GM12875 (cell line): ENCODE measurements around the gene CPA1.

Experiments
- H3K4me3 ChIP-seq: one replicate; pipeline ENCODE4 v1.5.1; 2011; ENCODE audit warnings: low read depth, low read length, control low read depth
- CTCF ChIP-seq: IDR thresholded peaks from 2 replicates; pipeline ENCODE4 v1.5.1; 2011; ENCODE audit warnings: low read depth, mild to moderate bottlenecking, control low read depth, inconsistent platforms, low read length, moderate library complexity, borderline replicate concordance; ENCODE audit not compliant: insufficient read depth

The CPA1 gene

GRCh38 chr7:130356876-130357611 is 23.2 kb upstream of the CPA1 start:
- TF ChIP-seq CTCF: no peak
- no peak overlapping the region for H3K4me3 ChIP-seq

GRCh38 chr7:130358471-130358870 is 21.8 kb upstream of the CPA1 start:
- no peak for TF ChIP-seq CTCF
- no peak overlapping the region for H3K4me3 ChIP-seq

GRCh38 chr7:130359276-130359857 is 20.9 kb upstream of the CPA1 start:
- no peak for TF ChIP-seq CTCF
- H3K4me3 ChIP-seq: no peak overlapping the region

GRCh38 chr7:130360518-130360917 is 19.8 kb upstream of the CPA1 start:
- no peak for TF ChIP-seq CTCF
- no peak overlapping the region for H3K4me3 ChIP-seq

GRCh38 chr7:130361681-130362080 is 18.6 kb upstream of the CPA1 start:
- no peak overlapping the region for H3K4me3 ChIP-seq
- no peak for TF ChIP-seq CTCF

- TF ChIP-seq CTCF: no peak
Observed at GRCh38 chr7:130362251-130362816, 18.0 kb upstream of the CPA1 start.

GRCh38 chr7:130363026-130363847 is 17.1 kb upstream of the CPA1 start:
- no peak for TF ChIP-seq CTCF
- no peak overlapping the region for H3K4me3 ChIP-seq

More at GRCh38 chr7:130362251-130362816, 18.0 kb upstream of the CPA1 start:
- H3K4me3 ChIP-seq: no peak overlapping the region
